GM06990 (cell line): ENCODE measurements around the gene ATP2B3.

ENCODE experiments used
- DNase-seq: peaks from one replicate; pipeline ENCODE4 v3.0.0-alpha.2; 2011; ENCODE audit not compliant: insufficient read length; ENCODE audit errors: extremely low read depth
- H3K27me3 ChIP-seq: replicated peaks from 2 replicates; pipeline ENCODE4 v1.6.0; 2011; ENCODE audit warnings: low read length; ENCODE audit not compliant: control insufficient read depth, insufficient read depth
- H3K36me3 ChIP-seq: 2 replicates; pipeline ENCODE4 v1.5.1; 2011; ENCODE audit warnings: low read length; ENCODE audit not compliant: control insufficient read depth, insufficient read depth
- H3K4me3 ChIP-seq: replicated peaks from 2 replicates; pipeline ENCODE4 v1.5.1; 2011; ENCODE audit warnings: low read depth, mild to moderate bottlenecking, control low read depth, low read length
- TF ChIP-seq, protein P1 (sequence below): IDR thresholded peaks from 2 replicates; pipeline ENCODE4 v1.5.1; 2011; ENCODE audit warnings: low read length, control low read depth, mild to moderate bottlenecking, inconsistent platforms; ENCODE audit not compliant: insufficient read depth, poor library complexity, severe bottlenecking

The ATP2B3 gene

DNA sequence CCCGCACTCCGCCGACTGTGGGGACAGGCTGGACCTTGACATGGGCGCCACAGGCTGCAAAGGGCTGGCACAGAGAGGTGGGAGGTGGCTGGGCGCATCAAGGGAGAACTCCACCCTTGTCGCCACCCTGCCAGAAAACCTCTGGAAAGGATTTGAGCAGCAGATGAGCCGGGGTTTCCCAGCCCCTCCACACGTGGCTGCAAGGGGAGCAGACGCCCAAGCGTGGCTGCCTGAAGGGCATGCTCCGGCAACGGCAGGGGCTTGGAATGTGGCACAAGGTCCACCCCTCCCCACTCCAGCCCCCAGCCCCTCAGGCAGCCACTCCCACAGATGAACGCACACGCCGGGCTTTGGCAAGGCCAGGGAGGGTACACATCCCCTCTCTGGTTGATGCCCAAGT is 18.1 kb upstream of the ATP2B3 start:
- TF ChIP-seq, protein P1, sequence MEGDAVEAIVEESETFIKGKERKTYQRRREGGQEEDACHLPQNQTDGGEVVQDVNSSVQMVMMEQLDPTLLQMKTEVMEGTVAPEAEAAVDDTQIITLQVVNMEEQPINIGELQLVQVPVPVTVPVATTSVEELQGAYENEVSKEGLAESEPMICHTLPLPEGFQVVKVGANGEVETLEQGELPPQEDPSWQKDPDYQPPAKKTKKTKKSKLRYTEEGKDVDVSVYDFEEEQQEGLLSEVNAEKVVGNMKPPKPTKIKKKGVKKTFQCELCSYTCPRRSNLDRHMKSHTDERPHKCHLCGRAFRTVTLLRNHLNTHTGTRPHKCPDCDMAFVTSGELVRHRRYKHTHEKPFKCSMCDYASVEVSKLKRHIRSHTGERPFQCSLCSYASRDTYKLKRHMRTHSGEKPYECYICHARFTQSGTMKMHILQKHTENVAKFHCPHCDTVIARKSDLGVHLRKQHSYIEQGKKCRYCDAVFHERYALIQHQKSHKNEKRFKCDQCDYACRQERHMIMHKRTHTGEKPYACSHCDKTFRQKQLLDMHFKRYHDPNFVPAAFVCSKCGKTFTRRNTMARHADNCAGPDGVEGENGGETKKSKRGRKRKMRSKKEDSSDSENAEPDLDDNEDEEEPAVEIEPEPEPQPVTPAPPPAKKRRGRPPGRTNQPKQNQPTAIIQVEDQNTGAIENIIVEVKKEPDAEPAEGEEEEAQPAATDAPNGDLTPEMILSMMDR, result no peak
- Histone ChIP-seq H3K36me3 (no peaks in the 10 kb centered on the region), H3K4me3 (no peak overlapping the region), H3K27me3 (no peaks in the 10 kb centered on the region)
- DNase-seq, result no peak

- no peak for DNase-seq
- Histone ChIP-seq H3K4me3 (no peak overlapping the region), H3K27me3 (no peaks in the 10 kb centered on the region), H3K36me3 (no peaks in the 10 kb centered on the region)
- TF ChIP-seq, protein P1, result no peak
Observed at GRCh38 chrX:153499876-153500275, 17.6 kb upstream of the ATP2B3 start.

- no peak for DNase-seq
- H3K27me3 ChIP-seq, result no peaks in the 10 kb centered on the region
- TF ChIP-seq, protein P1, result no peak
- no peaks in the 10 kb centered on the region for H3K36me3 ChIP-seq
- H3K4me3 ChIP-seq, result no peak overlapping the region
Observed at GRCh38 chrX:153500676-153501280, 16.7 kb upstream of the ATP2B3 start.

DNA sequence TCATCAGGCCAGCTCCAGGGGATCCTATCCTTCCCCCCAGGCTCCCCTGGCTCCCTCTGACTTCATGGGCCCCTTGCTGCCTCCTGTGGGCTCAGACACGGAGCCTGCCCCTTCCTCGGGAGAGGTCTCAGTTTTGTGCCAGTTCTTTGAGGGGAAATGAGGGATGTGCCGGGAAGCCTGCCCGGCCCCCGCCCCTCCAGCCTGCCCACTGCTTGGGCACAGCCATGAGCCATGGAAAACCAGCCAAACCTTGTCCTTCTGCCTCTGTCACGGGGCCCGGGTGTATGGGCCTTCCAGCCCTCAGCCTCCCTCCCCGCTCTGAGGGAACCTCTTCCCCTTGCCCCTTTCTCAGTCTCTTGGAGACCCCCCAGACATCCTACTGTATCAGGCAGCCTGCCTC is 15.9 kb upstream of the ATP2B3 start:
- DNase-seq, result no peak
- H3K4me3 ChIP-seq, result no peak overlapping the region
- no peaks in the 10 kb centered on the region for H3K27me3 ChIP-seq
- TF ChIP-seq, protein P1, result no peak
- no peaks in the 10 kb centered on the region for H3K36me3 ChIP-seq

DNA sequence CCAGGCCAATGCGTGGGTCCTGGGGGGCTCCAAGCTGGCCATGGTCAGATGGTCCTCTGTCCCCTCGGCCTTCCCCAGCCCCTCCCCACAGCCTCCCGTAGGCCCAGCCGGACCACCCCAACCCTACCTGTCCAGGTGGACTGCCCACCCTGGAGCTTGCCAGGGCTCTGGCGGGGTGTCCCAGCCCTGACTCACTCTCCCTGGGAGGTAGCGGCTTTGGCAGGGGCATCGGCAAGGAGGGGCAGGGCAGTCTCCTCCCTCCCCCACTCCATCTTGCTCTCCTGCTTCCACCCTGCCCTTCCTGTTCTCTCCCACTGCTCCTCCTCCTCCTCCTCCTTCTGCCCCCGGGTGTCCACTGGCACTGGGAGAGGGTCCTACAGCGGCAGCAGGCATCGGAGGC is 15.3 kb upstream of the ATP2B3 start:
- no peaks in the 10 kb centered on the region for H3K36me3 ChIP-seq
- no peak for DNase-seq
- H3K27me3 ChIP-seq, result no peaks in the 10 kb centered on the region
- TF ChIP-seq, protein P1, result no peak
- H3K4me3 ChIP-seq, result no peak overlapping the region

DNA sequence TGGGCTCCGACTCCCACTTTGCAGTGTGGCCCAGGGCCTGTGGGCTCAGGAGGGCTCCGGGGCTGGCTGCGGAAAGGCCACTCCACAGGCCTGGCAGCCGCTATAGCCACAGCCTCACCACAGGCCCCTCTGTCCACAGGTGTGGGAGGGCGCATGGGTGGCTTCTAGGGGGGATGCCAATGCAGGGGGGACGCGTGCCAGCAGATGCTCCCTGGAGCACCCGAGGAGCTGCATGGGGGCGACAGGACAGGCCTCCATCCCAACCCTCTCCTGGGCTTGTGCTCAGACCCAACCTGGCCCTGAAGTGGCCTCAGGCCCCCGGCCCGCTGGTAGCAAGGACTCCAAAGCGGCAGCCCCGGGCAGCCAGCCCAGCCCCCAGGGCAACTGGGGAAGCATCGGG is 14.6 kb upstream of the ATP2B3 start:
- TF ChIP-seq, protein P1, result no peak
- Histone ChIP-seq H3K4me3 (no peak overlapping the region), H3K36me3 (no peaks in the 10 kb centered on the region), H3K27me3 (no peaks in the 10 kb centered on the region)
- no peak for DNase-seq
